SW 1271 (cell line): ENCODE results near the gene CLEC4D.
"Not testable (repeated sequence)": the region's sequence is repeated elsewhere in the genome, so short reads cannot be mapped to it uniquely, and the experiment has no call there.

Experiments
- DNase-seq, 2 experiments: peaks; one replicate each; lab custom pipeline; 2025; lab: John Stamatoyannopoulos, UW

Gene CLEC4D

DNA sequence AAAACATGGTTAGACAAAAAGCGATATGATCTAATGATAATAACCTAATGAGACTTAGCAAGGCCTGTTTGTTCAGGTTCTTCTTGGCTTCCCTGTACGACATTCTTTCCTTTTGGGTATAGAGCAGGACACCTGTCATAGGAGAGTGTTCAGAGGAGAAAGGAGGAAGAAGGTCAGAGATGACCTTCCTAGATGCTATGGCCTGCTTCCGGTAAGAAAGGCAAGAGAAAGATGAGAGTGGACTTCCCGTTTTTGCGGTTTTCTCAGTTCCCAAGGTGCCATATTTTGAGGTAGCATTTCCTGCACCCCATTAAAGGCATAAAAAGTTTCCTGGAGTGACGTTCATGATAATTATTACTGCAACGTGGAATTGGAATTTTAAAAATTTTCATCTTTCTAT lies 18.7 kb downstream of the CLEC4D start:
- no peak for DNase-seq

DNA sequence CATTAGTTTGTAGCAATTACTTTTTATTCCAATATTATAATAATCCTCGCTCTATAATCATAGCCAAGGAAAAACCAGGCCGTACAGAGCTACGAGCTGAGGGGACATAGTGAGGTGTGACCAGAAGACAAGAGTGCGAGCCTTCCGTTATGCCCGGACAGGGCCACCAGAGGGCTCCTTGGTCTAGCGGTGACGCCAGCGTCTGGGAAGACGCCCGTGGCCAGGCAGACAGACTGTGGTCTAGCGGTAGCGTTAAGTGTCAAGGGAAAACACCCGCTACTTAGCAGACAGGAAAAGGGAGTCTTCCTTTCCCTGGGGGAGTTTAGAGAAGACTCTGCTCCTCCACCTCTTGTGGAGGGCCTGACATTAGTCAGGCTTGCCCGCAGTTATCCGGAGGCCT lies 24.5 kb downstream of the CLEC4D start:
- not testable (repeated sequence) for DNase-seq

DNA sequence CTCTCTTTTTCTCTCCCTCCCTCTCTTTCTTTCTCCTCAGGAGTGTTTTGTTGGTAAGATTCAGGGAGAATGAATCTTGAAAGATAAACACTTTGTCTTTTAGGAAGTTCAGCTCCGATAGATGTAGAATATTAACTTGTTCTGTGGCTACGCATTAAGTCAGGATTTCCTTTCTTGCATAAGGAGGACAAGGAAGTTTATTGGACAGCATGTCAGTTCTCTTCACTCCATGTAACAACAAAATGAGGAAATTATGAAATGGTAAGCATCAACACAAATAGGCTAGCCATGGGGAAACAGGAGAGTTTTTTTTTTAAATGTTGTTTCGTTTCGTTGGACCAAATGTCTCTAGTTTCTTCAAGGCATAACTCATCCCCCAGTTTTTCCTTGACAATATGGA lies 27.5 kb downstream of the CLEC4D start, which contains the start of gene CLEC4E:
CLEC4E (minus strand) TSS at position 75 of the 400 bp plus-strand sequence. CDS start 108 bp downstream, outside the sequence.
- not testable (repeated sequence) for DNase-seq

DNA sequence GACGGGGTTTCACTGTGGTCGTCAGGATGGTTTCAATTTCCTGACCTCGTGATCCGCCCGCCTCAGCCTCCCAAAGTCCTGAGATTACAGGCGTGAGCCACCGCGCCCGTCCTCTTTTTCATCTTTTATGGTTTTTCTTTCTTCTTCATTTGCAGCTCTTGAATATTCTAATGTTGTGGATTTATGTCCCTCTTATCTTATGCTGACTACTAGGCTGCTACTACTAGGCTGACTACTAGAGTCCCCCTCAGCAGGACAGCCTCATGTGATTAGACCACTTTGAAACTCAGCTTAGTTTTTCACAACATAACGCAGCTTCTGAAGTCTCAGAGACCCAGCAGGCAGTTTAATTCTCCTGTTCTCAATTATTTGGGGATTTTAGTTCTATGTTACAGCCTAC lies 28.3 kb downstream of the CLEC4D start:
- no peak for DNase-seq

DNA sequence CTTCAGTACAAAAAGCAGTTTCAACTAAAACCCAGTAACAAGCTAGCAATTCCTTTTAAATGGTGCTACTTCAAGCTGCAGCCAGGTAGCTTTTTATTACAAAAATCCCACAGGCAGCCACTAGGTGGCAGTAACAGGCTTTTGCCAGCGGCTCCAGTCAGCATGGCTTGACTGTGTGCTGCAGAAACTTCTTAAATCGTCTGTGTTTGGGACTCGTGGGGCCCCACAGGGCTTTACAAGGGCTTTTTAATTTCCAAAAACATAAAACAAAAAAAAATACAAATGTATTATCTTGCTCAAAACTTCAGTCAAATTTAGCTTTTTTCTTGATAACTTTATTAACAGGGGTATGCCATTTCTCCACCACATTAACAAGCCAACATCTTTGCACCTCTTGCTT lies 31.0 kb downstream of the CLEC4D start:
- peak; percentile 29 to 52 for DNase-seq

DNA sequence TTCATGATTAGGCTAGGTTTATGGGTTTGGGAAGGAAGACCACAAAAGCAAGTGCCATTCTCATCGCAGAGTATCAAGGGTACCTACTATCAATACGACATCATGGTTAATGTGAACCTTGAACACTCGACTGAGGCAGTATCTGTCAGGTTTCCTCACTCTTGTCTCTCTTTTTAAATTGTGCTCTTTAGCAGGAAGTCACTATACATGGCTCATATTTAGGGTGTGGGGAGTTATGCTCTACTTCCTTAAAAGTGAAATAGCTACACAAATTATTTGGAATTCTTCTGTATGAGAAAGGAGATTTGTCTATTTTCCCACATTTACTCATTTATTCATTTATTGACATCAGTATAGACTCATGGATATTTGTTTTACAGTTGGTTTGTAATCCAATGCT lies 33.3 kb downstream of the CLEC4D start:
- no peak for DNase-seq

DNA sequence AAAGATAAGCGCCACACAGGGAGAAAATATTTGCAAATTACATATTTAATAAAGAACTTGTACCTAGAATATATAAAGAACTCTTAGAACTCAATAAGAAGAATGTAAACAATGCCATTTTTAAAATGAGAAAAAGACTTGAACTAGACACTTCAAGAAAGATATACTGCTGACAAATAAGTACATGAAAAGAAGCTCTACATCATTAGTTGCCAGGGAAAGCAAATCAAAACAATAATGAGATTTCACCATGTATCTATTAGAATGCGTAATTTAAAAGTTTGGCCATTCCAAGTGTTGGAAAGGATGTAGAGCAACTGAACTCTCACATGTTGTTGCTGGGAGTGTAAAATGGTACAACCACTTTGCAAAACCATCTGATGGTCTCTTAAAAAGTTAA lies 34.3 kb downstream of the CLEC4D start:
- DNase-seq = no peak

DNA sequence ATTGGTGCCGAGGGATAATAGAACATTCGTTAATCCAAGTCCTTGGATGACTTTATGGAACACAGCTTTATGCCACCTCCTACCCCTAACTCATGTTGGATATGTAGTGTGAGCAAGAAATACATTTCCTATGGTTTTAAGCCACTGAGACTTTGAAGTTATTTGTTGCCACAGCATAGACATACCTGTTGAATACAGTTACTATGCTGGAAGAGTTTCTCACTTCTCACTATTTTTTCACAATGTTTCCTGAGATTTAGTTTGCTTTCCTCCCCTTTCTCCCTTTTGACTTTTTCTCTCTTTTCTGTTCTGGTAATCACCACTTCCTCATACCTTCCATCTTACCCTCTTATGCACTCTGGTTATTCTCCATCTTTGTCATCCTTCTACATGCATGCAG lies 34.9 kb downstream of the CLEC4D start:
- no peak for DNase-seq

DNA sequence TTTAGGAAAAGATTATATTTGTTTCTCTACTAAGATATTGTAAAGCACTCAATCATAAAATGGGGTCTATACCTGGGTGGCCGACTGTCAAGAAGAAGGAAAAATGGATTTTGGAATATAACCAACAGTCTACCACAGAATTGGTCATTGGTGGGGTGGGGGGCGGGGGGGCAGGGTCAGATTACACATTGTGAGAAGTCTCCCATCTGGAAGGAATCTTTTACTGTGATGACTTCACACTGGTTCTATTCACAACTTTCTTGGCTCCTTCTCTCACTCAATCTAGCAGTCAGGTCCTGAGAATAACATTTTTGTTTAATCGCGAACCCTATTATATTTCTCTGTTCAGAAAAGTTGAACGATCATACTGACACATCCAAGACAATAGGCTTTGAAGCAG lies 36.1 kb downstream of the CLEC4D start:
- DNase-seq = no peak

DNA sequence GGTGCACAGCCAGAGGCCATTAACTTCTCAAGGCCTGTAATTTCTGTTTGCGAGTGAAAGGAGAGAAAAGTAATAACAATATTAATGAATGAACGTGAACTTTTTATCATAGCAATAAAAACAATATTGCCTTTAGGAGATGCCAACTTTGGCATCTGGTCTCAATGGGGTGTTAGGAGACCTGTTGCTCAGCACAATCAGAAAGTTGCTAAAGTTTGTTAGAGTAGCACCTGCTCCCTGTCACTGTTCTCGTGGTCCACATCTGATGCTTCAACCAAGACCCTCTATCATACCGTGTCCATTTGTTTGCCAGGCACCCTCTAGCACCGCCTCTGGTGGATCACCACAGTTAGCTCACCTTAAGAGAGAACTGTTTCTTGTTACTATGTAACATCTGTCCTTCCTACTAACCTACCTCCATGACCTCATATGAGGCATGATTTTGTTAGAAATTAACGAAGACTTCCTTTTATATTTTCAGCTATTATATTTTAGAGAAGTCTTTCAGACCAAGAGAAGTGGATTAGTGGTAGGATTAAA lies 39.9 kb downstream of the CLEC4D start:
- DNase-seq = no peak

DNA sequence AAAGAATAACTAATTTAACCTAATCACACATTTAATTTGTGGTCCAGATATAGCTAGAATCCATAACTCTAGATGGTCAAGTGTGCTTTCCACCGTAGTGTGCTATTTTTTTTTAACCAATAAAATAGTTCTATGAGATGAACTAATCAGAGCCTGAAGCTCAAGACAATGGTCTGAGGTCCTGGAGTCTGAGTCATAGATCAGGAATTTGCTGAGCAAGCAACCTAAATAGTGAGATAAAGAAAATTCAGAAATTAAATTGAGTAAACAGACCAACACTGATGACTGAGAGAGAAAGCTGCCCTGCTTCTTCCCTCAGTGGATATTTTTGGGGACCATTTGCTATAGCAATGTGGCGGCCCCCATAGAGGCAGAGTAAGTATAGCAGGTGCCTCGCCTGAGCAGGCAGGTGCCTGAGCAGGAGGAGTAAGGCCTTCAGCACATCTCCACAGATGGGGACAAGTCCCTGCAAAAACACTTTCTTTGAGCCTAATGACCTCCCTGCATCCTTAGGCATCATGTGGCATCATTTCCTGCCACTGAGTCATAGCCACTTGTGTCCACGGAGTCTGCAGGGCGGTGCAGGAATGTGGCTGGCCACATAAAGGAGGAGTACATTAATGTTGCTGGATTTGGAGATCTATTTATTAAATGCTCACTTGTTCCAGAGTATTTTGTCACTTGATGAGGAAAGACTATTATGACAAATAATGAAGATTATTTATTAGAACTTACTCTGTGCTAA lies 41.3 kb downstream of the CLEC4D start:
- DNase-seq = peak; percentile 20 to 31

DNA sequence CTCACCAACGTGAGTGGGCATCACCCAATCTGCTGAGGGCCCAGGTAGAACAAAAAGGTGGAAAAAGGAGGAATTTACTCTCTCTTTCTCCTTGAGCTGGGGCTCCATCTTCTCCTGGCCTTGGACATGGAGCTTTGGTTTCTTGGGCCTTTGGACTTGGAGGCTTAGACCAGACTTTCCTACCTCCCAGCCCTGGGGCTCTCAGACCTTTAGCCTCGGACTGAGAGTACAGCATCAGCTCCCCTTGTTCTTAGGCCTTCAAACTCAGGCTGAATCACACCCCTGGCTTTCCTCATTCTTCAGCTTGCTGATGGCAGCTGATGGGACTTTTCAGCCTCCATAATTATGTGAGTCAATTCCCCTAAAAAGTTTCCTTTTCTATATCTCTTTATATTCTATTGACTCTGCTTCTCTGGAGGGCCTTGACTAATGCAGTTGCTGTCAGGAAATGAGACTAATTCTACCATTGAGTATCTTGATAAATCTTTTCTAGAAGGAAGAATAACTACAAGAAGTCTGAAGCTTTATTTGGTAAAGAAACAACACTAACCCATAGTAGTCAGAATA lies 43.3 kb downstream of the CLEC4D start:
- no peak for DNase-seq

DNA sequence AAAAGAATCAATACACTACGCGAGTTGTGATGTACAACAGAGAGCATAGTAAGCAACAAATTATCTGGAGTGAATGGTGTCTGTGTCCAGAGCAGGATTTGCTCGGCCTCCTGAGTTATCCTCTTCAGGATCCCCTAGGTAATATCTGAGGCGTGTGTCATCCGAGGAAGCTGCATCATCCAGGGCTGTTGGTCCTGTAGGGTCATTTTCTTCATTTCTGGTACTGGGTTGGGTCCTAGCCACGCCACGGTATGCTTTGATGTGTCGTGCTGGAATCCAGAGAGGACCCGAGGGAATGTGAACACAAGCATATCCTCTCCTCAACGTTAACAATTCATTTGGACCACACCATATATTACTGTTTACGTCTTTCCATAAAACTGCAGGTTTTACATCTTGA lies 46.4 kb downstream of the CLEC4D start:
- DNase-seq = no peak

DNA sequence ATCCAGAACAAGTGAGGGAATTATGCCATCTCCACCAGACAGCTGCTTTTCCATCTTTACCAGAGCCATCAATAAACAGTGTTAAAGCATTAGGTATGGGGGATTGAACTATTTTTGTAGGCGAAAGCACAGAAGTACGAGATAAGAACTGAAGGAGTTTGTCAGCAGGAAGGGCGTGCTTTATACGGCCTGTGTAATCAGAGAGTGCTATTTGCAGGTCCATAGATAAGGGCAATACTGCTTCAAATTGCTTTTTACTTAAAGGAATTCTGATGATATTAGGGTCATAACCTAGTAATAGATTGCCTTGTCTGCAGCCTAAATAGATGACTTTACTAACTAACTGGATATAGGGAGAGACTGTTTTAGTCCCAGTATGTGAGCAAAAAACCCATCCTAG lies 47.7 kb downstream of the CLEC4D start:
- DNase-seq = no peak

DNA sequence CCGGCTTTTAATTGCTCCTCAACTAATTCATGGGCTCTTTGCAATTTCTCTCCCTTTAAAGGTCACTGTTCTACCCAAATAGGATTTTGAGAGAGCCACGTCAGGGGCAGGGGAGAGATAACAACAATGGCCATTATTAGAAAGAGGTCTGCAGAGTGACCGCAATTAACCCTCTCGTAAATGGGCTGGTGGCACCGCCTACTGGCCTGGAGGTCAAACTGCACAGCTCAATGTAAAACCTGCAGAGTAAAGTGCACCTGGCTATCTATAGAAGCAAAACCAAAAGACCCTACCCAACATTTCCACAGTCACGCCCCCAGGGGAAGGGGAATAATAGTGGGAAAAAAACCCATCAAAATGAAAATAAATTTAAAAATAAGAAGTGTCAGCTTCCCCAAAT lies 49.0 kb downstream of the CLEC4D start:
- no peak for DNase-seq

DNA sequence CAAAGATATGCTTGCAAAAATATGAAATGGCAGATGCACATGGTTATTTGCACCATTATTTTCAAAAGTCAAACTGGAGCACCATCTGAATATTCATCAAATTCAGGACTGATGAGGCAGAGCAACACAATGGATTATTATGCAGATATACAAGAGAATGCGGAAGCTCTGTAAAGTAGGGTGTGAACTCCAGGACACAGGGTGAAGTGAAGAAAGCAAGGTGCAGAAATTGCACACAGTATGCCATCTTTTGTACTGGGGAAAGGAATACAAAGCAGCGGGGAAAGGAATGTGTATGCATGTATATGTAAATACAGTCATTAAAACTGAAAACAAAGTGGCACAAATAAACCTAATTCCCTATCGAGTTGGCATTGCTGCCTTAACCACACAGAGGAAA lies 50.1 kb downstream of the CLEC4D start:
- no peak for DNase-seq

DNA sequence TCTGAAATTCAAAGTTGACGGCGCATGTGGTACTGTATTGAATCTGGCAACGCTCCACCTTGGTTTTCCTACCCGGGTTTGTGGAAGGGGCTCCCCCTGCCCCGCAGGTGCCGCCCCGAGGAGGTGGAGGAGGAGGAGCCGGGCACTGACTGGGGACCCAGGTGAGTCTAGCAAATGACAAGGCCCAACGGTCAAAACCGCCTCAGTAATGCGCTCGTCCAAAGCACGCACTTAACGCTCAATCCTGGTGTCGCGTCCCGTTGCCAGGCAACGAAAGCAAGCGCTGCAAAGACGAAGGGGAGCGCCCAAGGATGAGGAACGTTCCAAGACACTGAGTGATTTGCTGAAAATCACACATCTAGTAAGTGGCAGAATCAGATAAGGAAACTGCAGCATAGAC lies 51.4 kb downstream of the CLEC4D start:
- DNase-seq = no peak

DNA sequence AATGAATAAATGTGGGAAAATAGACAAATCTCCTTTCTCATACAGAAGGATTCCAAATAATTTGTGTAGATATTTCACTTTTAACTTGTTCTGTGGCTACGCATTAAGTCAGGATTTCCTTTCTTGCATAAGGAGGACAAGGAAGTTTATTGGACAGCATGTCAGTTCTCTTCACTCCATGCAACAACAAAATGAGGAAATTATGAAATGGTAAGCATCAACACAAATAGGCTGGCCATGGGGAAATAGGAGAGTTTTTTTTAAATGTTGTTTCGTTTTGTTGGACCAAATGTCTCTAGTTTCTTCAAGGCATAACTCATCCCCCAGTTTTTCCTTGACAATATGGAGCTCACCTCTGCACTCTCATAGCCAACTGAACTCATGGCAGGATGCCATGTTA lies 52.7 kb downstream of the CLEC4D start:
- not testable (repeated sequence) for DNase-seq

DNA sequence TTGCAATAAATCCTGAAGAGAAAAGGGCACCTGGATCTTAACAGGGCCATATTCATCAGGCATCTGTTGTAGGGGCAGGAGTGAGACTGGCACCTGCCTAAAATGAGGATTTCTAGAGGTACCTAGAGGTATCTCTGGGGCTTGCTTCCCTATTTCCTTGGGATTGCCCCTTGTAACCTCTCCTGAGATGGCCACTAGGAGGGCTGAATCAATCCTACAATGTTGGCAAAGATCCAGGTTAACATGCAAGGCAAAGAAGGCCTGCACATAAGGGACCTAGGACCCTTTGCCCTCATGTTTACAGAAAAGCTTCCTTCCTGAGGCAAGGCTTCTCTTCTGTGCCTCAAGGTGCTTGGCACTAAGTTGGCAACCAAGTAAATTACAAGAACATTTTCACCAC lies 53.2 kb downstream of the CLEC4D start:
- DNase-seq = no peak
